Medulla oblongata (tissue), 1 donor: ENCODE data around the gene MRPL18.
"Not testable (repeated sequence)": the region's sequence is repeated elsewhere in the genome, so short reads cannot be mapped to it uniquely, and the experiment has no call there.

Source experiments
- DNase-seq: peaks from one replicate; pipeline ENCODE4 v3.0.0-alpha.2; 2015; ENCODE audit errors: extremely low spot score

Gene MRPL18

GRCh38 chr6:159816775-159817174 lies 26.5 kb downstream of the MRPL18 start:
- not testable (repeated sequence) for DNase-seq

- DNase-seq: no peak
These were observed 27.9 kb downstream of the MRPL18 start for GRCh38 chr6:159817951-159818739.

- no peak for DNase-seq
These were observed 28.8 kb downstream of the MRPL18 start for GRCh38 chr6:159819098-159819497.

GRCh38 chr6:159819932-159820640 lies 29.8 kb downstream of the MRPL18 start:
- DNase-seq: no peak

- no peak for DNase-seq
These were observed 30.9 kb downstream of the MRPL18 start for GRCh38 chr6:159821122-159821521.

GRCh38 chr6:159821726-159822125 lies 31.5 kb downstream of the MRPL18 start:
- no peak for DNase-seq

- no peak for DNase-seq
These were observed 33.7 kb downstream of the MRPL18 start for GRCh38 chr6:159823953-159824352.

- DNase-seq: not testable (repeated sequence)
These were observed 34.4 kb downstream of the MRPL18 start for GRCh38 chr6:159824690-159825089.

- DNase-seq: no peak
These were observed 35.7 kb downstream of the MRPL18 start for GRCh38 chr6:159826004-159826403.

GRCh38 chr6:159826968-159827647 lies 36.8 kb downstream of the MRPL18 start:
- DNase-seq: no peak

GRCh38 chr6:159828074-159828473 lies 37.8 kb downstream of the MRPL18 start:
- no peak for DNase-seq

GRCh38 chr6:159829526-159829925 lies 39.3 kb downstream of the MRPL18 start:
- DNase-seq: no peak

GRCh38 chr6:159830501-159831372 lies 40.5 kb downstream of the MRPL18 start:
- DNase-seq: no peak

GRCh38 chr6:159831373-159831679 lies 41.1 kb downstream of the MRPL18 start:
- DNase-seq: no peak

GRCh38 chr6:159832946-159833345 lies 42.7 kb downstream of the MRPL18 start:
- DNase-seq: no peak

- no peak for DNase-seq
These were observed 43.3 kb downstream of the MRPL18 start for GRCh38 chr6:159833556-159833955.

GRCh38 chr6:159833997-159834603 lies 43.8 kb downstream of the MRPL18 start:
- DNase-seq: no peak

GRCh38 chr6:159836718-159837490 lies 46.6 kb downstream of the MRPL18 start:
- no peak for DNase-seq

GRCh38 chr6:159837511-159837910 lies 47.2 kb downstream of the MRPL18 start:
- no peak for DNase-seq

- no peak for DNase-seq
These were observed 47.9 kb downstream of the MRPL18 start for GRCh38 chr6:159838020-159838744.
